A549 treated with AZD9567 at 1 μM for 4 hours (cell line): ENCODE results near the gene MSANTD3. TPM values are rescaled to one million over a fixed set of nuclear protein-coding genes. Genes with fewer than 3 reads are reported as not detected.

Experiments used
- total RNA-seq: library from RNA; stranded (reverse); fragments of 200-300 nt; extraction: Qiagen RNA extraction; gene quantifications from 5 replicates; pipeline ENCODE4 v1.2.3, GENCODE V29; 2022; ENCODE audit not compliant: insufficient read depth

MSANTD3 gene
- 43.3 to 59.5 TPM (median 55.2 TPM) in 5 replicates for total RNA-seq

GRCh38 chr9:100426530-100427365 lies at the start of gene MSANTD3:
Gene MSANTD3, plus strand, starts transcription at chr9:100427143. Its CDS starts 14,796 bp downstream, at chr9:100441939.

GRCh38 chr9:100472788-100473275 lies 45.9 kb downstream of the MSANTD3 start, which contains the start of gene TMEFF1:
Gene TMEFF1, plus strand, starts transcription at chr9:100473149. Its CDS starts 396 bp downstream, at chr9:100473545.

Other genes starting within 250 kb of the MSANTD3 start
- gene TEX10, start 74.2 kb upstream of the MSANTD3 start, total RNA-seq, result 22.7 to 37.8 TPM (median 24.3 TPM) in 5 replicates
- gene TMEFF1, start 46.0 kb downstream of the MSANTD3 start, total RNA-seq, result 0.71 to 1.7 TPM (median 1.0 TPM) in 4 of 5 replicates, not detected in the other
- 0.29 to 1.5 TPM (median 0.42 TPM) in 5 replicates for gene CAVIN4, start 150.9 kb downstream of the MSANTD3 start, total RNA-seq